C4-2B (cell line): ENCODE results near the gene ACTR3.
A peak's percentile ranks its signal among the peaks of the same experiment; 100 is the strongest.

Experiments used
- ZFX ChIP-seq: fragments of 450-650 bp; IDR thresholded peaks from 2 replicates; pipeline ENCODE4 v1.6.1; 2017
- TF ChIP-seq, protein P1 (sequence below): fragments of 450-650 bp; conservative IDR thresholded peaks from 2 replicates; pipeline ENCODE4 v1.5.1; 2017; ENCODE audit warnings: mild to moderate bottlenecking

DNA sequence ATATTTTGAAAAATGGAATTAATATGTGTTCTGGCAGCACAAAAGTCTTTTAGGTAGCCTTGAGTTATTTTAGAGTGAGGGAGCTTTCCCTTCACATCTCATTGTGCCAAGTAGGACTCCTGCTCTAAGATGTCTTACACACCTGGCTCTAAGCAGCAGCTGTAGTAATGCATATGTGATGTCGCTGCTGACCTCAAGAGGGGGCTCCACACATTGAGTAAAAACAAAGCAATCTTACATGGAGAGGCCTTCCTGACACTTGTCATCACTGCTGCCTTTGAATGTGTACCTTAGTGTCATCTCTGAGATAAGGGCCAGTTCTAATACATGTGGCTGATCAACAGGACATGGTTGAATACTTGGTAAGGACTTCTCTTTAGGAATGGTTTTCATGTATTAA, 75.8 kb downstream of the ACTR3 start:
- TF ChIP-seq, protein P1, sequence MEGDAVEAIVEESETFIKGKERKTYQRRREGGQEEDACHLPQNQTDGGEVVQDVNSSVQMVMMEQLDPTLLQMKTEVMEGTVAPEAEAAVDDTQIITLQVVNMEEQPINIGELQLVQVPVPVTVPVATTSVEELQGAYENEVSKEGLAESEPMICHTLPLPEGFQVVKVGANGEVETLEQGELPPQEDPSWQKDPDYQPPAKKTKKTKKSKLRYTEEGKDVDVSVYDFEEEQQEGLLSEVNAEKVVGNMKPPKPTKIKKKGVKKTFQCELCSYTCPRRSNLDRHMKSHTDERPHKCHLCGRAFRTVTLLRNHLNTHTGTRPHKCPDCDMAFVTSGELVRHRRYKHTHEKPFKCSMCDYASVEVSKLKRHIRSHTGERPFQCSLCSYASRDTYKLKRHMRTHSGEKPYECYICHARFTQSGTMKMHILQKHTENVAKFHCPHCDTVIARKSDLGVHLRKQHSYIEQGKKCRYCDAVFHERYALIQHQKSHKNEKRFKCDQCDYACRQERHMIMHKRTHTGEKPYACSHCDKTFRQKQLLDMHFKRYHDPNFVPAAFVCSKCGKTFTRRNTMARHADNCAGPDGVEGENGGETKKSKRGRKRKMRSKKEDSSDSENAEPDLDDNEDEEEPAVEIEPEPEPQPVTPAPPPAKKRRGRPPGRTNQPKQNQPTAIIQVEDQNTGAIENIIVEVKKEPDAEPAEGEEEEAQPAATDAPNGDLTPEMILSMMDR = peak; percentile 60
- no peak for TF ChIP-seq ZFX
